Measurements from ENCODE around the gene TARS2. TPM values are rescaled to one million over a fixed set of nuclear protein-coding genes. Genes with fewer than 3 reads are reported as not detected.

TARS2 gene
- total and polyA plus RNA-seq, 2 of the 13 experiments (the other 11 are each of a cell fraction or from before 2014, with no cell fraction given) = 21.3 to 22.8 TPM

DNA sequence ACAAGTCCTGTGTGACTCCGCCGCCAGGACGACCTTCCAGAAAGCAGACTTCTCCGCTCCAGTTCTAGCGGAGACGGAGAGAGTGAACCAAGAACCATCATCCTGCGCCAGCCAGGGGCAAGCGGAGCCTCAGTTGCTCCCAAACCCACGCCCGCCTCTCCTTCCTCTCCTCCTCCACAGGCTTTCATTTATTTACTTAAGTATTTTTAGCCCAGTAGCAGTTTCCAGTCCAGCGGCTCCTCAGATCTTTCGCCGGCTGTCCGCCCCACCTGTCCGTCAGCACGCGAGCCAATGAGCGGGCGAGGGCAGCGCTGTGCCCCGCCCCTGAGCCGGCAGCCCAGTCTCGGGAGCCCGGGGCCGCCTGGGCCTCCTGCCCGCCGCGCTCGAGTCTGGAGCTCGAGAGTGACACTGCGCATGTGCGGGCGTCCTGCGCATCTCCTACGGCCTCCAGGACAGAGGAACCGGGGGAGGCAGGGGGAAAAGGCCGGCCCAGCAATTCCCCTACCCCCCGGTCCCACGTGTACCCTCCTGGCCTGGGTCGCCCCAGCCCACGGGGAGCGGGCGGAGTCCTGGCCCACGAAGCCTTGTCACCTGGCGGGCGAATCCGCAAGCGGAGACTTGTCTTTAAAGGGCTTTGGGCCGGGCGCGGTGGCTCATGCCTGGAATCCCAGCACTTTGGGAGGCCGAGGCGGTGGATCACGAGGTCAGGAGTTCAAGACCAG, 28.3 kb downstream of the TARS2 start, which contains the start of gene FALEC (continued):
- no peak for TF ChIP-seq SNRNP70 (IDR thresholded peaks at IDR 0.05; ENCODE audit: low read depth, low read length)
- TF ChIP-seq, protein P1, sequence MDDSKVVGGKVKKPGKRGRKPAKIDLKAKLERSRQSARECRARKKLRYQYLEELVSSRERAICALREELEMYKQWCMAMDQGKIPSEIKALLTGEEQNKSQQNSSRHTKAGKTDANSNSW (CRISPR knock-in tag; IDR thresholded peaks at IDR 0.05; ENCODE audit: borderline replicate concordance) = no peak
- TF ChIP-seq POGK (CRISPR knock-in tag; conservative IDR thresholded peaks at IDR 0.05) = no peak; the same call in 1 of the 2 replicates
- TF ChIP-seq ISL2 (CRISPR knock-in tag; IDR thresholded peaks at IDR 0.05) = no peak
- 0 out of 2 replicates have a peak, but pooled peaks have one; percentile 10 for TF ChIP-seq ZBTB34 (CRISPR knock-in tag; IDR thresholded peaks at IDR 0.05)
- TF ChIP-seq, protein P2, sequence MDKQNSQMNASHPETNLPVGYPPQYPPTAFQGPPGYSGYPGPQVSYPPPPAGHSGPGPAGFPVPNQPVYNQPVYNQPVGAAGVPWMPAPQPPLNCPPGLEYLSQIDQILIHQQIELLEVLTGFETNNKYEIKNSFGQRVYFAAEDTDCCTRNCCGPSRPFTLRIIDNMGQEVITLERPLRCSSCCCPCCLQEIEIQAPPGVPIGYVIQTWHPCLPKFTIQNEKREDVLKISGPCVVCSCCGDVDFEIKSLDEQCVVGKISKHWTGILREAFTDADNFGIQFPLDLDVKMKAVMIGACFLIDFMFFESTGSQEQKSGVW (CRISPR knock-in tag; IDR thresholded peaks at IDR 0.05; ENCODE audit: borderline replicate concordance) = no peak
- 0 out of 2 replicates have a peak, but pooled peaks have one; percentile 54 for TF ChIP-seq ZNF816 (CRISPR knock-in tag; IDR thresholded peaks at IDR 0.05; ENCODE audit: borderline replicate concordance)
- TF ChIP-seq PLRG1 (conservative IDR thresholded peaks at IDR 0.05) = no peak
- no peak for TF ChIP-seq ZNF737 (CRISPR knock-in tag; IDR thresholded peaks at IDR 0.05; ENCODE audit: borderline replicate concordance)
- no peak for TF ChIP-seq ZBTB43 (CRISPR knock-in tag; conservative IDR thresholded peaks at IDR 0.05)
- no peak for TF ChIP-seq ZNF512 (CRISPR knock-in tag; IDR thresholded peaks at IDR 0.05)
- TF ChIP-seq, protein P3, sequence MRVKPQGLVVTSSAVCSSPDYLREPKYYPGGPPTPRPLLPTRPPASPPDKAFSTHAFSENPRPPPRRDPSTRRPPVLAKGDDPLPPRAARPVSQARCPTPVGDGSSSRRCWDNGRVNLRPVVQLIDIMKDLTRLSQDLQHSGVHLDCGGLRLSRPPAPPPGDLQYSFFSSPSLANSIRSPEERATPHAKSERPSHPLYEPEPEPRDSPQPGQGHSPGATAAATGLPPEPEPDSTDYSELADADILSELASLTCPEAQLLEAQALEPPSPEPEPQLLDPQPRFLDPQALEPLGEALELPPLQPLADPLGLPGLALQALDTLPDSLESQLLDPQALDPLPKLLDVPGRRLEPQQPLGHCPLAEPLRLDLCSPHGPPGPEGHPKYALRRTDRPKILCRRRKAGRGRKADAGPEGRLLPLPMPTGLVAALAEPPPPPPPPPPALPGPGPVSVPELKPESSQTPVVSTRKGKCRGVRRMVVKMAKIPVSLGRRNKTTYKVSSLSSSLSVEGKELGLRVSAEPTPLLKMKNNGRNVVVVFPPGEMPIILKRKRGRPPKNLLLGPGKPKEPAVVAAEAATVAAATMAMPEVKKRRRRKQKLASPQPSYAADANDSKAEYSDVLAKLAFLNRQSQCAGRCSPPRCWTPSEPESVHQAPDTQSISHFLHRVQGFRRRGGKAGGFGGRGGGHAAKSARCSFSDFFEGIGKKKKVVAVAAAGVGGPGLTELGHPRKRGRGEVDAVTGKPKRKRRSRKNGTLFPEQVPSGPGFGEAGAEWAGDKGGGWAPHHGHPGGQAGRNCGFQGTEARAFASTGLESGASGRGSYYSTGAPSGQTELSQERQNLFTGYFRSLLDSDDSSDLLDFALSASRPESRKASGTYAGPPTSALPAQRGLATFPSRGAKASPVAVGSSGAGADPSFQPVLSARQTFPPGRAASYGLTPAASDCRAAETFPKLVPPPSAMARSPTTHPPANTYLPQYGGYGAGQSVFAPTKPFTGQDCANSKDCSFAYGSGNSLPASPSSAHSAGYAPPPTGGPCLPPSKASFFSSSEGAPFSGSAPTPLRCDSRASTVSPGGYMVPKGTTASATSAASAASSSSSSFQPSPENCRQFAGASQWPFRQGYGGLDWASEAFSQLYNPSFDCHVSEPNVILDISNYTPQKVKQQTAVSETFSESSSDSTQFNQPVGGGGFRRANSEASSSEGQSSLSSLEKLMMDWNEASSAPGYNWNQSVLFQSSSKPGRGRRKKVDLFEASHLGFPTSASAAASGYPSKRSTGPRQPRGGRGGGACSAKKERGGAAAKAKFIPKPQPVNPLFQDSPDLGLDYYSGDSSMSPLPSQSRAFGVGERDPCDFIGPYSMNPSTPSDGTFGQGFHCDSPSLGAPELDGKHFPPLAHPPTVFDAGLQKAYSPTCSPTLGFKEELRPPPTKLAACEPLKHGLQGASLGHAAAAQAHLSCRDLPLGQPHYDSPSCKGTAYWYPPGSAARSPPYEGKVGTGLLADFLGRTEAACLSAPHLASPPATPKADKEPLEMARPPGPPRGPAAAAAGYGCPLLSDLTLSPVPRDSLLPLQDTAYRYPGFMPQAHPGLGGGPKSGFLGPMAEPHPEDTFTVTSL (CRISPR knock-in tag; IDR thresholded peaks at IDR 0.05; ENCODE audit: borderline replicate concordance) = peak; percentile 25; the same call in 1 of the 2 replicates
- TF ChIP-seq SMAD9 (CRISPR knock-in tag; IDR thresholded peaks at IDR 0.05) = no peak
